ENCODE measurements around the gene CAMK1D.

GRCh38 chr10:12668634-12669033 lies 319.3 kb downstream of the CAMK1D start:
- no peak for TF ChIP-seq MAFK (IDR thresholded peaks at IDR 0.05; ENCODE audit: partially characterized antibody)
- no peak for TF ChIP-seq CTCF (IDR thresholded peaks at IDR 0.05)
